Psoas muscle (tissue), 8 donors: ENCODE measurements around the gene ZNF212. TPM values are rescaled to one million over a fixed set of nuclear protein-coding genes. Genes with fewer than 3 reads are reported as not detected.

Experiments
- ATAC-seq, 4 donors: fragments of 200-7000 bp; cut with Tn5 transposase; one replicate each; pipeline ENCODE4 v1.9.1; 2020; ENCODE audit warnings: moderate library complexity in 3 of 4, mild to moderate bottlenecking in 2 of 4
- DNase-seq, 2 donors: peaks; one replicate each; pipeline ENCODE4 v3.0.0-alpha.2; 2020
- H3K27ac ChIP-seq: fragments of 200-600 bp; one replicate; pipeline ENCODE4 v1.8.0; 2022
- H3K27me3 ChIP-seq, 3 donors: fragments of 200-600 bp in 1 of 3; one replicate each; pipeline versions ENCODE4 v1.6.1 to v1.8.0; 2013 to 2022; ENCODE audit warnings: low read length in 2 of 3, mild to moderate bottlenecking in 2 of 3, moderate library complexity in 1 of 3; ENCODE audit not compliant: insufficient read depth in 3 of 3
- H3K36me3 ChIP-seq, 2 donors: fragments of 200-600 bp in 1 of 2; one replicate each; pipeline versions ENCODE4 v1.6.1 to v1.8.0; 2013 to 2022; ENCODE audit warnings: low read depth in 1 of 2, mild to moderate bottlenecking in 1 of 2, moderate library complexity in 1 of 2; ENCODE audit not compliant: insufficient read depth in 1 of 2
- H3K4me1 ChIP-seq: fragments of 200-600 bp; one replicate; pipeline ENCODE4 v1.8.0; 2022
- H3K4me3 ChIP-seq: fragments of 200-600 bp; one replicate; pipeline ENCODE4 v1.8.0; 2022; ENCODE audit warnings: mild to moderate bottlenecking
- H3K9me3 ChIP-seq: fragments of 200-600 bp; one replicate; pipeline ENCODE4 v1.8.0; 2022
- WGBS, 3 donors: extraction: QIAGEN DNeasy Blood & Tissue Kit; methylation state at CpG; one replicate each; pipeline versions ENCODE4 v1.1.6 to v1.1.7; 2013; 5-methylcytosine and 5-hydroxymethylcytosine counted together
- intact Hi-C, 2 donors: fragments of 100-400 bp; cut with DNase I; formaldehyde crosslinking; loops; one replicate each; pipeline versions ENCODE4 v1.11.0 to v1.14.2; 2022
- polyA plus RNA-seq, 3 donors: library from polyadenylated mRNA; stranded (reverse); fragments of 200-250 nt; gene quantifications; one replicate each; pipeline ENCODE4 v1.2.3, GENCODE V29; 2013
- total RNA-seq, 4 donors: library from RNA; stranded (reverse); fragmentation: NEBNext Ultra II Directional in 2 of 4; extraction: Animal tissue kit (Norgen Biotek cat#: 25700) in 2 of 4; gene quantifications; one replicate each; pipeline versions ENCODE4 v1.2.1 to v1.2.4, GENCODE V29; 2021 to 2023
- TF ChIP-seq, protein P1 (sequence below): fragments of 200-600 bp; IDR thresholded peaks from one replicate; pipeline ENCODE4 v1.8.0; 2022; ENCODE audit warnings: antibody characterized with exemption
- donor health status: healthy with polysubstance abuse.
- donor health status: DM: no; HTN: no; CAD: no; lungs with moderate emphysema.
- donor health status: Bipolar disorder and iron deficiency.
- donor health status: healthy.
- donor health status: DM: yes; HTN: yes; CAD: no.
- donor health status: DM: no; HTN: no; CAD: no.
- donor health status: DM: no; HTN: no; CAD: no.
- donor health status: DM: yes; HTN: yes; CAD: no.

The ZNF212 gene
- total and polyA plus RNA-seq, 7 donors, result 3.1 to 6.4 (median 4.3) TPM

GRCh38 chr7:149207324-149208035 lies 32.0 kb upstream of the ZNF212 start:
- Histone ChIP-seq H3K4me3 (no peak overlapping the region), H3K27ac (no peak overlapping the region), H3K9me3 (no peaks in the 10 kb centered on the region), H3K36me3 (peaks cover 5 to 98% of the 10 kb centered on the region in 2 donors), H3K27me3 (no peaks in the 10 kb centered on the region), H3K4me1 (peaks cover 5% of the 10 kb centered on the region)
- WGBS, 3 donors, result 88 to 92% (median 89%) methylated on average over 35 of the region's 35 CpGs
- intact Hi-C loops, result no loop called here
- ATAC-seq, result no peak
- DNase-seq, result peak in 1 of 2 donors; percentile 44
- TF ChIP-seq, protein P1, sequence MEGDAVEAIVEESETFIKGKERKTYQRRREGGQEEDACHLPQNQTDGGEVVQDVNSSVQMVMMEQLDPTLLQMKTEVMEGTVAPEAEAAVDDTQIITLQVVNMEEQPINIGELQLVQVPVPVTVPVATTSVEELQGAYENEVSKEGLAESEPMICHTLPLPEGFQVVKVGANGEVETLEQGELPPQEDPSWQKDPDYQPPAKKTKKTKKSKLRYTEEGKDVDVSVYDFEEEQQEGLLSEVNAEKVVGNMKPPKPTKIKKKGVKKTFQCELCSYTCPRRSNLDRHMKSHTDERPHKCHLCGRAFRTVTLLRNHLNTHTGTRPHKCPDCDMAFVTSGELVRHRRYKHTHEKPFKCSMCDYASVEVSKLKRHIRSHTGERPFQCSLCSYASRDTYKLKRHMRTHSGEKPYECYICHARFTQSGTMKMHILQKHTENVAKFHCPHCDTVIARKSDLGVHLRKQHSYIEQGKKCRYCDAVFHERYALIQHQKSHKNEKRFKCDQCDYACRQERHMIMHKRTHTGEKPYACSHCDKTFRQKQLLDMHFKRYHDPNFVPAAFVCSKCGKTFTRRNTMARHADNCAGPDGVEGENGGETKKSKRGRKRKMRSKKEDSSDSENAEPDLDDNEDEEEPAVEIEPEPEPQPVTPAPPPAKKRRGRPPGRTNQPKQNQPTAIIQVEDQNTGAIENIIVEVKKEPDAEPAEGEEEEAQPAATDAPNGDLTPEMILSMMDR, result no peak

- H3K36me3 ChIP-seq, result peaks cover 5 to 98% of the 10 kb centered on the region in 2 donors
- H3K4me1 ChIP-seq, result no peaks in the 10 kb centered on the region
- no peak overlapping the region for H3K4me3 ChIP-seq
- DNase-seq (peak in 1 of 2 donors; percentile 48), ATAC-seq (peak in 2 of 4 donors; percentile 38 to 40)
- whole genome bisulfite sequencing, 3 donors, result 71 to 77% (median 73%) methylated on average over 7 of the region's 7 CpGs
- no peaks in the 10 kb centered on the region for H3K9me3 ChIP-seq
- intact Hi-C loops, result no loop called here
- no peak overlapping the region for H3K27ac ChIP-seq
- TF ChIP-seq, protein P1, result no peak
- H3K27me3 ChIP-seq, result no peaks in the 10 kb centered on the region
Observed at GRCh38 chr7:149209518-149210269, 29.8 kb upstream of the ZNF212 start.

- ATAC-seq (peak in 1 of 4 donors; percentile 42), DNase-seq (peak in 1 of 2 donors; percentile 19)
- Histone ChIP-seq H3K9me3 (no peaks in the 10 kb centered on the region), H3K27me3 (no peaks in the 10 kb centered on the region), H3K36me3 (peaks cover 8 to 99% of the 10 kb centered on the region in 2 donors), H3K27ac (no peak overlapping the region), H3K4me1 (no peaks in the 10 kb centered on the region), H3K4me3 (no peak overlapping the region)
- intact Hi-C loops, result no loop called here
- 64 to 71% (median 67%) methylated on average over 11 of the region's 11 CpGs for WGBS, 3 donors
- TF ChIP-seq, protein P1, result no peak
Observed at GRCh38 chr7:149210551-149210950, 28.9 kb upstream of the ZNF212 start.

DNA sequence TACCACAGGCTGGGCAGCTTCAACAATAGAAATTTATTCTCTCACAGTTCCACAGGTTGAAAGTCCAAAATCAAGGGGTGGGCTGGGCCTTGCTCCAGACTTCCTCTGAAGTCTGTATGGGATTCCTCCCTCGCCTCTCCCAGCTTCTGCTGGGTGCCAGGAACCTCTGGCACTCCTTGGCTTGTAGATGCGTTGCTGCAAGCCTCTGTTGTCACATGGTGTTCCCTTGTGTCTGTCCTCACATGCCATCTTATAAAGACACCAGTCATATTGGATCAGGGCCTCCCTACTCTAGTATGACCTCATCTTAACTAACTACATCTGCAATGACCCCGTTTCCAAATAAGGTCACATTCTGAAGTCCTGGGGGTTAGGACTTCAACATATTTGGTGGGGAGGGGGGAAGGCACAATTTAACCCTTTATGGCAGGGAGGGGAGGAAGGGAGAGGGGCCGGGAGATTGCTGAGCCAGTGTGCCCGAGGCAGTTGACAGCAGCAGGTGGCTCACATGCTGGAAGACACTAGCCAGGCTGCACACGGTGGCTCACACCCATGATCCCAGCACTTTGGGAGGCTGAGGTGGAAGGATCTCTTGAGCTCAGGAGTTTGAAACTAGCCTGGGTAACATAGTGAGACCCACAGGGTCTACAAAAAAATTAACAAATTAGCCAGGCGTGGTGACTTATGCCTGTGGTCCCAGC lies 25.3 kb upstream of the ZNF212 start:
- Histone ChIP-seq H3K4me1 (no peaks in the 10 kb centered on the region), H3K4me3 (no peak overlapping the region), H3K27me3 (no peaks in the 10 kb centered on the region), H3K9me3 (no peaks in the 10 kb centered on the region), H3K36me3 (peaks cover 4 to 100% of the 10 kb centered on the region in 2 donors), H3K27ac (no peak overlapping the region)
- 37 to 51% (median 43%) methylated on average over 7 of the region's 7 CpGs for WGBS, 3 donors
- ATAC-seq, result peak; percentile 69 to 91 (median 89)
- intact Hi-C loops, result no loop called here
- TF ChIP-seq, protein P1, result no peak
- no peak for DNase-seq
